Keratinocyte (primary cell): ENCODE data around the gene STXBP2.

Experiments used
- EZH2 ChIP-seq: IDR thresholded peaks from one replicate; pipeline ENCODE4 v1.6.1; 2012; ENCODE audit warnings: inconsistent platforms, mild to moderate bottlenecking, low read length, moderate library complexity
- TF ChIP-seq, protein P1 (sequence below), 3 experiments: IDR thresholded peaks in 1 of 3; conservative IDR thresholded peaks in 1 of 3; optimal IDR thresholded peaks in 1 of 3; 2 replicates in 2 of 3; 3 replicates in 1 of 3; pipeline versions ENCODE3 to v1.5.1; 2011; ENCODE audit warnings: low read length in 3 of 3, mild to moderate bottlenecking in 3 of 3, moderate library complexity in 2 of 3, control low read depth in 1 of 3, inconsistent platforms in 1 of 3; ENCODE audit not compliant: insufficient read depth in 2 of 3; ENCODE audit errors: extremely low read depth in 1 of 3

DNA sequence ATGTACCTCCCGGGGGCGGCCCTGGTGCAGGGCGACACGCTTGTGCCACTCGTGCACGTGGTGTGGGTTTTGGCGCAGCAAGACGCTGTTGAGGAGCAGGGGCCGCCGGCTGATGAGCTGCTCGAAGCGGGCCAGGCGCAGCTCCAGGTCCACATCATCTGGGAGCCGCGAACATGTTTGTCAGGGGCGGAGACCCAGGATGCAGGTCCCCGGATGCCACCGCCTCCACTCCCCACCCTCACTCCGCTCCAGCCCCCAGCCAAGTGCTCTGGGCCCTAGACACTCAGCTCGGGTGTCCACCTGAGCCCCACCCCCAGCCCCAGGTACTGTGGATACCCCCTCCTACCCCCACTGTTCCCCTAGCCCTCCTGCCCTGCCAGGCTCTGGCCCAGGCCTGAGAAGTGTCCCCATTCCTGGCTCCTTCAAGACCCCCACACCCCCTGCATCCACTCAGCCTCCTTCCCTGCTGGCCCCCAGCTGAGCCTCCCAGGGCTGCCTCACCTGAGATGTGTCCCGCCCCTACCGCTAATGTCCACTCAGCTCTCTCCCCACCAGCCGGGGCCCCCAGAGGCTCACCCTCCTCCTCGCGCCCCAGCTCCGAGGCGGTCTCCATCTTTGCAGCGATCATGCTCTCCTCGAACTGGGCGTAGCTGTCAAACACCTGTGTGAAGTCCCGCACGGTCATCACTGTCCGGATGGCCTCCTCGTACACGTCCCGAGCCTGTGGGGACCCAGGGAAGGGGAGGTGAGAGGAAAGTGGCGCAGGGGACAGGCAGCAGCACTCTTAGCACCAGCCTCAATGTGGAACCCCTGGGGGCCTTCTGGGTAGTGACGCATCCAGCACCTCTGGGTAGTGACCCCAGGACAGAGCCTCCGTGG, 12.9 kb upstream of the STXBP2 start:
- no peak for TF ChIP-seq EZH2
- TF ChIP-seq, protein P1, sequence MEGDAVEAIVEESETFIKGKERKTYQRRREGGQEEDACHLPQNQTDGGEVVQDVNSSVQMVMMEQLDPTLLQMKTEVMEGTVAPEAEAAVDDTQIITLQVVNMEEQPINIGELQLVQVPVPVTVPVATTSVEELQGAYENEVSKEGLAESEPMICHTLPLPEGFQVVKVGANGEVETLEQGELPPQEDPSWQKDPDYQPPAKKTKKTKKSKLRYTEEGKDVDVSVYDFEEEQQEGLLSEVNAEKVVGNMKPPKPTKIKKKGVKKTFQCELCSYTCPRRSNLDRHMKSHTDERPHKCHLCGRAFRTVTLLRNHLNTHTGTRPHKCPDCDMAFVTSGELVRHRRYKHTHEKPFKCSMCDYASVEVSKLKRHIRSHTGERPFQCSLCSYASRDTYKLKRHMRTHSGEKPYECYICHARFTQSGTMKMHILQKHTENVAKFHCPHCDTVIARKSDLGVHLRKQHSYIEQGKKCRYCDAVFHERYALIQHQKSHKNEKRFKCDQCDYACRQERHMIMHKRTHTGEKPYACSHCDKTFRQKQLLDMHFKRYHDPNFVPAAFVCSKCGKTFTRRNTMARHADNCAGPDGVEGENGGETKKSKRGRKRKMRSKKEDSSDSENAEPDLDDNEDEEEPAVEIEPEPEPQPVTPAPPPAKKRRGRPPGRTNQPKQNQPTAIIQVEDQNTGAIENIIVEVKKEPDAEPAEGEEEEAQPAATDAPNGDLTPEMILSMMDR (optimal IDR thresholded peaks at IDR 0.05 in 1 of 3, IDR thresholded peaks at IDR 0.05 in 1 of 3, conservative IDR thresholded peaks at IDR 0.05 in 1 of 3; ENCODE audit: extremely low read depth in 1 of 3, insufficient read depth in 2 of 3, low read length in 3 of 3), result no peak
